Head of caudate nucleus (tissue), 42 donors: ENCODE measurements around the gene RXFP4.

ENCODE experiments used
- DNase-seq, 42 donors: peaks; one replicate each; pipeline versions ENCODE4 v3.0.0 to v3.0.0-alpha.2; 2020 to 2021; ENCODE audit warnings: mixed read lengths in 7 of 42
- intact Hi-C: fragments of 100-400 bp; cut with DNase I; formaldehyde crosslinking; loops from one replicate; pipeline ENCODE4 v1.15.0; 2022

The RXFP4 gene

DNA sequence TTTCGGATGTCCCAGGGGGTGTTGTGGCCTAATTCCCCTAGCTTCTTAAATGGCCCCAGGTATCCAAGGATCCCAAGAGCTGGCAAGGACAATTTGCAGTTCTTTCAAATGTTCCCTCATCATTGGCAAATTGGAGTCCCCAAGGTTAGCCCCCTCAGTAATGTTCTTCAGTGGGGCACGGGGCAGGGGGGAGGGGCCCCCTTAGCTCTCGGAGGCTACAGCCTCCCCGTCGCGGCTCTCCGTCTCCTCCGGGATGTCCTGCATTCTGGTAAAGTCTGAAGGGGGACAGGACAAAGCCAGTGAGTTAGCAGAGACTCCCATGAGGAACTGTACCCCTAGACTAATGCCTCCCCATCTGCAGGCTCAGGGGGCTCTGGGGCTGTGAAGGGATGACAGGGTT lies 6.3 kb downstream of the RXFP4 start:
- peak in 2 of 42 donors; percentile 5 to 7 for DNase-seq

GRCh38 chr1:155950829-155951228 lies 9.4 kb downstream of the RXFP4 start:
- DNase-seq: peak in 2 of 42 donors; percentile 11 to 28
- intact Hi-C loops: no loop called here

More for the DNA sequence above, 6.3 kb downstream of the RXFP4 start:
- intact Hi-C loops: no loop called here

DNA sequence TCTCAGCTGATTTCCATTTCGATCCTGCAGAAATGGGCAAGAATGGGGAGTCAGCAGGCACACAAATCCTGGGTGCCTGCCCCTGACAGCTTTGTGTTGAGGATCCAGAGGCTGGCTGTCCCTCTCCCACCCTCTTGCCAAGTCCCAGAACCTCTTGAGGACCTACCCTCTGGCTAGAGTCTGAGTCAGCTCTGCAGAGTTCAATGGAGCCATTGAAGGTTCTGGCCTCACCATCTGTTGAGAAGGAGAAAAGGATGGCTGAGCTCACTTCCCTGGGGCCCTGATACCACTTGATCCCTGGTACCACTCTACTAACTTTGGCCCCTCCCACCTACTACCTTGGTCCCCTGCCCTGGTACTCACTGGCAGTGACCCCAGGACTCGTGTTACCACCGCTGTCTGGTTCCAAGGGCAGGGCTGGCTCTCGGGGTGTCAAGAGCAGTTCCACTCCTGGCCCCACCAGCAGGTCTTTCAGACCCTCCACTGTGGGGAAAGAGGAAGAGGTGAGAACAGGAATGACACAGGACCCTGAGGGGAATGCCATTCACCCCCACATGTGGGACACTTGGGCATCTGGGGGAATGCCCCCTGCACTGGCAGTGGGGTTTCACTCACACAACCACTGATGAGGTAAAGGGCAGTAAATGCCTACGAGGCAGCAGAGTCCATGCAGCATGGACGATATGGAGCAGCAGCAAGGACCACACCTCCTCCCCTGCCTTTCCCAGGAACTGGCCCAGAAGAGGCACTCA lies 10.5 kb downstream of the RXFP4 start:
- intact Hi-C loops: no loop called here
- peak in 1 of 42 donors; percentile 16 for DNase-seq

DNA sequence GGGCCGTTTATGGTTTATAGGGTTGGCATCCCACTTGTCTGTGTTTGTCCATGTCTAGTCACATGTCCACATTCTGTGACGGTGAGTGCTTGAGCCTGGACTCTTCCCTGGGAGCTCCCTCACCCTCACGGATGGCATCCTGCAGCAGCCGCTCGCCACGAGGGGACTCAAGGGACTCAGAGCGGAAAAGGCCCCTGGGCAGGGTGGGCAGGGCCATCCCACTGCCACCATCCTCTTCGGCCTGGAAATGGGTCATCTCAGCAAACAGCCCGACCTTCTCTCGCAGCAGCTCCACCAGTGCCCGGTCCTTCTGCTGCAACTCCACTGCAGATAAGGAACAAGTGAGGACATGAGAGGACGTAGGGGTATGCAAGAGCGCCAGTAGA lies 11.1 kb downstream of the RXFP4 start:
- DNase-seq: no peak
- intact Hi-C loops: no loop called here

GRCh38 chr1:155954645-155955044 lies 13.2 kb downstream of the RXFP4 start:
- intact Hi-C loops: no loop called here
- DNase-seq: no peak

GRCh38 chr1:155957411-155957915 lies 16.0 kb downstream of the RXFP4 start:
- intact Hi-C loops: no loop called here
- DNase-seq: peak in 1 of 42 donors; percentile 64

DNA sequence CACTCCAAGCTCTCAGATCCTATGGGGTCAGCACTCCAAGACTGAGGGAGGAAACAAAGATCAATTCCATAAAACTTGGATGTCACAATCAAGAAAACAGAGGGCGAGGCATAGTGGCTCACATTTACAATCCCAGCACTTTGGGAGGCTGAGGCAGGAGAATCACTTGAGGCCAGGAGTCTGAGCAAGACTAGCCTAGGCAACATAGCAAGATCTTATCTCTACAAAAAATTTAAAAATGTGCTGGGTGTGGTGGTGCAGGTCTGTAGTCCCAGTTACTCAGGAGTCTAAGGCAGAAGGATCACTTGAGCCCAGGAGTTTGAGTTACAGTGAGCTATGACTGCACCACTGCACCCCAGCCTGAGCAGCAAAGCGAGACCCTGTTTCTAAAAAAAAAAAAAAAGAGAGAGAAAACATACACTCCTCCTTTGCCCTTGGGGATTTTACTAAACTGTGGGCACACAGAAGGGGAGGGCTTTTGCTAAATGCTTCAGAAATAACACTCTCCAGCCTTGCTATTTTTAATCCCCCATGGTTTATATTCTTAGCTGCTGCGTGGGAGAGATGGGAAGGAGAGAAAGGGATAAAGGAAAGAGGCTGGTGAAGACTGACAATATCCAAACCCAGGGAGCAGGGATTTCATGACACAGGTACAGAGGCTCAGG lies 18.8 kb downstream of the RXFP4 start:
- intact Hi-C loops: no loop called here
- peak in 4 of 42 donors; percentile 35 to 67 (median 56) for DNase-seq

- DNase-seq: peak in 40 of 42 donors; percentile 51 to 89 (median 72)
- intact Hi-C loops: no loop called here
Measured at GRCh38 chr1:155961937-155962336, 20.5 kb downstream of the RXFP4 start.

DNA sequence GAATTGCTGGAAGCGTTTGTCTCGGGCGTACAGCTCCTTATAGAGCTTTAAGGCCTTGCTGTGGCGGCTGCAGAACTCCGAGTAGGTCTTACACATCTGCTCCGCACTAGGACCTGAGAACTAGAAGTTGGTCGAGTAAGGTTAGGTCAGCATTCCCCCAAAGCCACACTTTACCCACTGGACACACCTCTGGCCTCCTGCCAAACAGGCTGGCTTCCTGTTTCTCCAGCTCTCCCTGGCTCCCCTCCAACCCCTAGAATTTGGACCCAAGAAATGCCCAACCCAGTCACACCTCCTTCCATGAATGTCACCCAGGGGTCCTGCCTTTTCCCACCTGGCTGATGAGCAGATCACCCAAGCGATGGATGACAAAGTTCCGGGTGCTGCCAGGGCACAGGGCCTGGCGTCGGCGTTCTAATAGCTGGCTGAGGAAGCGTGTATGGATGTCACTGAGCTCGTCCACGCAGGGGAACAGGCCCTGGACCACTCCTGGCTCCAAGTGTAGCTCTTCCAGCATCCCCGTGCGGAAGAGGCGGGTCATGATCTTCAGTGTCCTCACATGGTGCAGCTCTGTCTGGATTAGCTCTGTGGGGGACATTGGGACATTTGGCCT lies 21.3 kb downstream of the RXFP4 start:
- DNase-seq: peak in 2 of 42 donors; percentile 34 to 37
- intact Hi-C loops: no loop called here

DNA sequence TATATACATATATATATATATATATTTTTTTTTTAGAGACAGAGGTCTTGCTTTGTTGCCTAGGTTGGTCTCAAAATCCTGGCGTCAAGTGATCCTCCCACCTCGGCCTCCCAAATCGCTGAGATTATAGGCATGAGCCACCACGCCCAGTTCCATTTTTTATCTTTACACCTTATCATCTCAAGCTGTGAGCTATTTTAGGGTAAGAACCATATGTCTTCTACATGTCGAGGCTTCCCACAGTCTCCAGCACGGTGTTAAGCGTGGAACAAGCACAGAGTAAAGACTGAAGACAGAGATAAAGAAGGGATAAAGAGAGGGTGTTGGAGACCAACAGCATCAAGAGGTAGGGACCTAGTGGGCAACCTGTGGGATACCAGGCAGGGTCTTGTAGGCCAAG lies 22.8 kb downstream of the RXFP4 start:
- DNase-seq: peak in 3 of 42 donors; percentile 18 to 56 (median 42)
- intact Hi-C loops: no loop called here

DNA sequence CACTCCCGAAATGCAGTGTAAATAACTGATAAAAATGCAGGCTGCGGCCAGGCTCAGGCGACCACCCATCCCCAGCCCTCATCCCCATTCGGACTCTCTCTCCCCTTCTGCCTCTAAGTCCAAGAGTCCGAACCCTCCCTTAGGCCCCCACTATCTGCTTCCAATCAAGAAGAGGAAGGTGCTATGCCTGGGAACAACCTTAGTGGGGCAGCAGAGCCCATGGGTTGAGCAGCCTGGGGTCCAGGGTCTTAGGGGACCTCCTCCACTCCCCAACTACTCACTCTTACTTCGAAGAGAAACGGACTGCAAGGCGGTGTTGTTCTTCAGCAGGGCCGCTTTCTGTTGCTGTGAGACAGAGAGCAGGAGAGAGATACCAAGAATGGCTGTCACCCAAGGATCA lies 24.7 kb downstream of the RXFP4 start:
- intact Hi-C loops: no loop called here
- peak in 8 of 42 donors; percentile 31 to 72 (median 54) for DNase-seq

DNA sequence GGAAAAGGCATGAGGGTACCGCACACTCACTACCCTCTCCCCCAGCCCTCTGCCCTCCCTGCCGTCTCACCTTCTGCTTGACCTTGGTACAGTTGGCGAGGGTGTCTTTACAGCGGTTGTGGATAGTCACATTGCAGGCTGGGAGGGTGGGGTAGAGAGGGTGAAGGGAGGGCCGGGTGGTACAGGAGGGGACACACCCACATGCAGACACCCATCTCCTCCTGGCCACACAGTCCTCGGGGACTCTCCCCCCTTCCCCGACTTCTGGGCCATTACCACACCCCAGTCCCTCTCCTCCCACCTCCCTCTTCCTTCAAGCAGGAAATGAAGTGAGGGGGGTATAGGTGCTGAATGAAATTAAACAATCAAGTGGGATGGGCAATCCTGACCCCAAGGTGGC lies 25.3 kb downstream of the RXFP4 start:
- no peak for DNase-seq

GRCh38 chr1:155967341-155968050 lies 26.1 kb downstream of the RXFP4 start:
- peak in 26 of 42 donors; percentile 43 to 90 (median 68) for DNase-seq
- intact Hi-C loops: no loop called here

More for the DNA sequence above, 25.3 kb downstream of the RXFP4 start:
- intact Hi-C loops: no loop called here

DNA sequence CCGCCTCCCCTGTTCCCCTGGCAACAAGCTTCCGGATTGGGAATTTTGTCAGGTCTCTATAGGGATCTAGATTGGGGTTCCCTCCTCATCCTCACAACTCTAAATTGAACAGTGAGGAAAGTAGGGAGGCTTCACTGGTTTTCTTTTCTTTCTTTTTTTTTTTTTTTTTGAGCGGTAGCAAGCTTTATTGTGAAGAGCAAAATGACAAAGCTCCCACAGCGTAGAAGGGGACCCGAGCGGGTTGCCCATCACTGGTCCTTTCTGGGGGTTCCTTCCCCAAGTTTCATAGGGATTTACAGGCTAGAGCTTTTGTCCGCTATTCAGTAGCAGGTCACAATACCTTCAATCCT lies 26.6 kb downstream of the RXFP4 start:
- intact Hi-C loops: no loop called here
- peak in 6 of 42 donors; percentile 64 to 88 (median 77) for DNase-seq

- intact Hi-C loops: no loop called here
- peak; percentile 73 to 96 (median 91) for DNase-seq
Measured at GRCh38 chr1:155968670-155969069, 27.2 kb downstream of the RXFP4 start.

DNA sequence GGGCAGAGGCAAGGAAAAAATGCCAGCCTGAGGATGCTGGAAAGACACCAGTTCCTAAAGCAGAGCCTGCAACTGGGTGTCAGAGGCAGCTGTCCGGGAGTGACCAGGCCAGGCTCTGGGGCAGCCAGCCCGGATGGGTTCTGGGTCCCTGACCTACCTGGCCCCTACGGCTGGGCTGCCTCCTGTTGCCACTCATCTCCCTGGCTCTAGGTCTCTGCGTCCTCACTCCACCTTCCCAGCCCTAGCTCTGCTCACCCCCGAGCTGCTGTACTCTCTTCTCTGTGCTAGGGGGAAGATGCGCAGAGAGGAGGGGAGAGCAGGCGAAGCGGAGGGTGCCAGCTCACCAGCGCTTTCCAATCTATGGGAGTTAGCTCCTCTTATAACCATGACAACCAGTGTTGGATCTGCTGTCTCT lies 27.9 kb downstream of the RXFP4 start:
- peak; percentile 43 to 93 (median 73) for DNase-seq
- intact Hi-C loops: no loop called here

- intact Hi-C loops: loop anchor here (5.0 kb wide), 1 partner anchor 113 kb away; the partner anchor contains the start of genes GON4L and SYT11
- peak; percentile 67 to 93 (median 82) for DNase-seq
Measured at GRCh38 chr1:155970531-155971167, 29.2 kb downstream of the RXFP4 start.
